ENCODE data around the gene LINGO4.

Gene LINGO4

GRCh38 chr1:151803915-151804314, 1.3 kb downstream of the LINGO4 start:
- Histone ChIP-seq H3K9me3 (ENCODE audit: insufficient read depth, low read length, severe bottlenecking) (no peaks in the 10 kb centered on the region), H3K4me3 (ENCODE audit: low read depth in 1 of 2, low read length in 2 of 2) (no peak overlapping the region), H3K27me3 (ENCODE audit: insufficient read depth, low read length, poor library complexity) (no peaks in the 10 kb centered on the region), H3K4me1 (ENCODE audit: insufficient read depth, low read length) (no peaks in the 10 kb centered on the region), H3K4me2 (ENCODE audit: insufficient read depth, low read length) (no peak overlapping the region), H3K79me2 (ENCODE audit: insufficient read depth, low read length) (no peaks in the 10 kb centered on the region), H3K36me3 (ENCODE audit: insufficient read depth, low read length) (peaks cover 7% of the 10 kb centered on the region), H3K9ac (ENCODE audit: low read depth, low read length) (no peak overlapping the region), H4K20me1 (ENCODE audit: insufficient read depth, low read length) (no peaks in the 10 kb centered on the region), H2AFZ (ENCODE audit: low read depth, low read length) (no peak overlapping the region), H3K27ac (ENCODE audit: low read length) (no peak overlapping the region)
- ATAC-seq (ENCODE audit: insufficient read depth, low read depth) = no peak
- DNase-seq = no peak
- TF ChIP-seq CTCF (IDR thresholded peaks at IDR 0.05; ENCODE audit: borderline replicate concordance, extremely low read depth, low read length, poor library complexity, severe bottlenecking) = no peak
- TF ChIP-seq EZH2 (IDR thresholded peaks at IDR 0.05; ENCODE audit: borderline replicate concordance, low read depth, low read length, severe bottlenecking) = no peak

- no peak overlapping the region for H3K4me2 ChIP-seq (ENCODE audit: insufficient read depth, low read length)
Measured at GRCh38 chr1:151803164-151803563, 2.1 kb downstream of the LINGO4 start.

DNA sequence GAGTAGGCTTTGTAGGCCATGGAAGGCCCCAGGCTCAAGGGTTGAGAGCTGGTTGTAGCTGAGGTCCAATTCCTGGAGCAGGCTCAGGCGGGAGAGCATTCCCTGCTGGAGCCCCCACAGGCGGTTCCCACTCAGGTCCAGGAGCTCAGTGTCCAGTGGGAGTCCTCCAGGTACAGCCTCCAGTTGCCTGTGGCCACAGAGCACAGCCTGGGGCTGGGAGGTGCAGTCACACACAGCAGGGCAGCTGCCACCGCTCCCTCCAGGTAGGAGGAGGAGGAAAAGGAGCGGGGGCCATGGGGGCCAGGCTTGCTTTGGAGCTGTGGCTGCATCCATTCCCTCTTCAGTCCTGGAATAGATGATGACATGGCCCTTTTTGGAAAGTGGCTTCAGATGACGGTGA, 2.8 kb downstream of the LINGO4 start:
- Histone ChIP-seq H3K27ac (ENCODE audit: low read length) (no peak overlapping the region), H3K4me1 (ENCODE audit: insufficient read depth, low read length) (no peaks in the 10 kb centered on the region), H3K27me3 (ENCODE audit: insufficient read depth, low read length, poor library complexity) (no peaks in the 10 kb centered on the region)

More at GRCh38 chr1:151803164-151803563, 2.1 kb downstream of the LINGO4 start:
- H3K79me2 ChIP-seq (ENCODE audit: insufficient read depth, low read length) = no peaks in the 10 kb centered on the region
- H3K9ac ChIP-seq (ENCODE audit: low read depth, low read length) = no peak overlapping the region
- H3K4me3 ChIP-seq (ENCODE audit: low read depth in 1 of 2, low read length in 2 of 2) = no peak overlapping the region
- H3K27ac ChIP-seq (ENCODE audit: low read length) = no peak overlapping the region
- H3K36me3 ChIP-seq (ENCODE audit: insufficient read depth, low read length) = peaks cover 7% of the 10 kb centered on the region
- no peaks in the 10 kb centered on the region for H3K9me3 ChIP-seq (ENCODE audit: insufficient read depth, low read length, severe bottlenecking)
- DNase-seq = no peak
- H4K20me1 ChIP-seq (ENCODE audit: insufficient read depth, low read length) = no peaks in the 10 kb centered on the region
- no peaks in the 10 kb centered on the region for H3K4me1 ChIP-seq (ENCODE audit: insufficient read depth, low read length)
- ATAC-seq (ENCODE audit: insufficient read depth, low read depth) = no peak
- no peak for TF ChIP-seq CTCF (IDR thresholded peaks at IDR 0.05; ENCODE audit: borderline replicate concordance, extremely low read depth, low read length, poor library complexity, severe bottlenecking)
- TF ChIP-seq EZH2 (IDR thresholded peaks at IDR 0.05; ENCODE audit: borderline replicate concordance, low read depth, low read length, severe bottlenecking) = no peak
- H2AFZ ChIP-seq (ENCODE audit: low read depth, low read length) = no peak overlapping the region
- no peaks in the 10 kb centered on the region for H3K27me3 ChIP-seq (ENCODE audit: insufficient read depth, low read length, poor library complexity)

More for the DNA sequence above, 2.8 kb downstream of the LINGO4 start:
- H3K9me3 ChIP-seq (ENCODE audit: insufficient read depth, low read length, severe bottlenecking) = no peaks in the 10 kb centered on the region
- H3K79me2 ChIP-seq (ENCODE audit: insufficient read depth, low read length) = no peaks in the 10 kb centered on the region
- DNase-seq (no peak), ATAC-seq (ENCODE audit: insufficient read depth, low read depth) (no peak)
- no peak overlapping the region for H3K4me3 ChIP-seq (ENCODE audit: low read depth in 1 of 2, low read length in 2 of 2)
- no peak overlapping the region for H2AFZ ChIP-seq (ENCODE audit: low read depth, low read length)
- no peaks in the 10 kb centered on the region for H4K20me1 ChIP-seq (ENCODE audit: insufficient read depth, low read length)
- H3K9ac ChIP-seq (ENCODE audit: low read depth, low read length) = no peak overlapping the region
- TF ChIP-seq CTCF (IDR thresholded peaks at IDR 0.05; ENCODE audit: borderline replicate concordance, extremely low read depth, low read length, poor library complexity, severe bottlenecking) = no peak
- no peak for TF ChIP-seq EZH2 (IDR thresholded peaks at IDR 0.05; ENCODE audit: borderline replicate concordance, low read depth, low read length, severe bottlenecking)
- peaks cover 3% of the 10 kb centered on the region; the same call in 1 of the 2 replicates for H3K36me3 ChIP-seq (ENCODE audit: insufficient read depth, low read length)
- H3K4me2 ChIP-seq (ENCODE audit: insufficient read depth, low read length) = no peak overlapping the region

Measured in DND-41 (cell line).